NCI-H524 treated with DMSO at 0.1 percent for 48 hours (cell line): ENCODE results near the gene KAZALD1.

Source experiments
- DNase-seq: peaks from one replicate; lab custom pipeline; 2025; lab: John Stamatoyannopoulos, UW

KAZALD1 gene, protein sequence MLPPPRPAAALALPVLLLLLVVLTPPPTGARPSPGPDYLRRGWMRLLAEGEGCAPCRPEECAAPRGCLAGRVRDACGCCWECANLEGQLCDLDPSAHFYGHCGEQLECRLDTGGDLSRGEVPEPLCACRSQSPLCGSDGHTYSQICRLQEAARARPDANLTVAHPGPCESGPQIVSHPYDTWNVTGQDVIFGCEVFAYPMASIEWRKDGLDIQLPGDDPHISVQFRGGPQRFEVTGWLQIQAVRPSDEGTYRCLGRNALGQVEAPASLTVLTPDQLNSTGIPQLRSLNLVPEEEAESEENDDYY

DNA sequence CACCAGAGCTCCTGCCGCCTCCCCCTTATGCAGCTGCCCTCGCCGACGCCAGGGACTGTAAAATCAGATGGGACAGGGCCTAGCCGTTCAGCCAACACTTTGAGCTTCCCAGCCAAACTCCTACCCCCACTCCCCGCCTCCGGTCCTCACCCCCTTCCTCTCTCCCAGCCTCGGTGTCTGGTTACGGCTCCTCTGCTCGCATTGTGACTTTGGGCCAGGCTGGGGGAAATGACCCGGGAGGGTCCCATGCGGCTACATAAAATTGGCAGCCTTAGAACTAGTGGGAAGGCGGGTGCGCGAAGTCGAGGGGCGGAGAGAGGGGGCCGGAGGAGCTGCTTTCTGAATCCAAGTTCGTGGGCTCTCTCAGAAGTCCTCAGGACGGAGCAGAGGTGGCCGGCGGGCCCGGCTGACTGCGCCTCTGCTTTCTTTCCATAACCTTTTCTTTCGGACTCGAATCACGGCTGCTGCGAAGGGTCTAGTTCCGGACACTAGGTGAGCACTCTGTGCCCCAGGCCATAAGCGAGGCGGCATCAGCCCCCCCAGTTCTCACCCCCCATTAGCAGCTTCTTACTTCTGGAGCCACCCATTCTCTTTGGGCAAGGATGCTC is at the start of gene KAZALD1:
Gene KAZALD1 (plus strand): TSS at position 366 of the 608 bp plus-strand sequence. CDS start 604 bp downstream, outside the sequence.
- no peak for DNase-seq

DNA sequence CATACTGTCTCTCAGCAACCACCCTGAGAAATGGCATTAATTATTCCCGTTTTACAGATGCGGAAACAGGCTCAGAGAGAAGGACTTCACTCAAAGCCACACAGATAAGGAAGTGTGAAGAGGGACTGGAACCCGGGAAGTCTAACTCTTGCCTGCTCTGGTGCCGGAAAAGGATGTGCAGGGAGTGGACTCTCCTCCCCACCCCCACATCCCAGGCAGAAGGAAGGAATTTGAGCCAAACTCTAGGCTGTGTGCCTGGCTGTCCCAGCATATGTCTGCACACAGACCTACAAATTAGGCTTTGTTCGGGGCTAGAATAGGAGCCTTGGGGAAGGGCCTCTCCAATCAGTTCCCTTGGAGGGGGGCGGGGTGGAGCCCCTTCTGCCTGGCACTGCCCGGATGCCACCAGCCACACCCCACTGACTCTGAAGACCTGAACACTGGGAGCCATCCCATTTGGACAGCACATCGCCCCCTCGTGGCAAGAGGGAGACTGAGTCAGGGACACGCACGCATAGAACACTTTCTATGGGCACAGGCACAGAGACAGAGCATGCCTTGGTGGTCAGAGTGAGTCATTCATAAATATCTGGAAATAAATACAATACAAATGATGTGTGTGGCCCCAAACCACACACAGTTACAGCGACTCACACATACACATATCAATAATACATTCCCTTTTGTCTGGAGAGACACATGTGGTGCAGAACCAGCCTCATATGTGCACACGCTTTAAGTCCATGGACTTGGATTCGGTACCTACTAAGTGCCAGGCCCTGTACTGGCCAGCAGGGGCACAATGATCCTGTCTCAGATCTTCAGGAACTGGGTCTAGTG is 49.0 kb upstream of the KAZALD1 start:
- no peak for DNase-seq

DNA sequence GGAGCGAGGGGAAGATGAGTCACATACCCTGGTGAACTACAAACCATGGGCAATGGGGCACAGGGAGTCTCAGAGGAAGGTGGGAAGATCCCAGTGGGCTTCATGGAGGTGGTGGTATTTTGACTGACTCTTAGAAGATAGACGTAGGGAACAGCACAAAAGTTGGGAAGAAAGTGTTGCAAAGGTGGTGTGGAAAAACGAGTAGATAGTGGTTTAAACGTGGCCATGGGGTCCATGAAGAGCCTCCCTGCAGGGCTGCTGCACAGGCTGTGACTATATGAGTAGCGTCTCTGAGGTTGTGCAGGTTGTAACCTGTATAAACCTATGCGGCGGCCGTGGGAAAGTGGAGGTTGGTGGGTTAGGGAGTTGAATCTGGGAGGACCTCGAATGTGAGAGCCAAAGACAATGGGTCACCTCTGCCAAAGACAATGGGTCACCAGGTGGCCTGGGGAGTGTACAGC is 48.4 kb upstream of the KAZALD1 start:
- DNase-seq: no peak

DNA sequence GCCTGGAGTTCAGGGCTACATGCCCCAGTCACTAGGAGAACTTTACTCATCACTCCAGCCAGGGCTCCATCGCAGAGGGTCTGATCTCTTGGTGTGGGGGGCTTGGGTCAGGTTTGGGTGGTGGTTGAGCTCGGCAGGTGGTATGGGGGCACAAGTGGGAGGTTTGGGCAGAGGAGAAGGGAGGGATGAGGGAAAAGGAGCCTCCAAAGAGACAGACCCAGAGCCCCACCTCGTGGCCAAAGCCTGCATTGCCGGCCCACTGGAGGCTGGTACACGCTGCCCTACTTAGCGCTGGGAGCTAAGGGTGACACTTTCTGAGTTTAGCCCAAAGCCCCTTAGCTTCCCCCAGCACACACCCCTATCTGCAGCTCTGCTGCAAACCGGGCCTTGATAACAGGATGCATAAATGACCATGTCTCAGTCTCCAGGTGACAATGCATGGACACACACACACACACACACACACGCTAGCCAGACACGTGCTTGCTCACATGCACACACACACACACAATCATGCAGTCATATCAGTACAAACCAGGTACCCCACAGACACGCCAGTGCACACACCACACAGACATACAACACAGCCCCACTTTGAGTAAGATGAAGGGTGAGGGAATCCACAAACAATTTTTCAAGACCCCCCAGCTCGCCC is 47.4 kb upstream of the KAZALD1 start:
- DNase-seq: no peak

DNA sequence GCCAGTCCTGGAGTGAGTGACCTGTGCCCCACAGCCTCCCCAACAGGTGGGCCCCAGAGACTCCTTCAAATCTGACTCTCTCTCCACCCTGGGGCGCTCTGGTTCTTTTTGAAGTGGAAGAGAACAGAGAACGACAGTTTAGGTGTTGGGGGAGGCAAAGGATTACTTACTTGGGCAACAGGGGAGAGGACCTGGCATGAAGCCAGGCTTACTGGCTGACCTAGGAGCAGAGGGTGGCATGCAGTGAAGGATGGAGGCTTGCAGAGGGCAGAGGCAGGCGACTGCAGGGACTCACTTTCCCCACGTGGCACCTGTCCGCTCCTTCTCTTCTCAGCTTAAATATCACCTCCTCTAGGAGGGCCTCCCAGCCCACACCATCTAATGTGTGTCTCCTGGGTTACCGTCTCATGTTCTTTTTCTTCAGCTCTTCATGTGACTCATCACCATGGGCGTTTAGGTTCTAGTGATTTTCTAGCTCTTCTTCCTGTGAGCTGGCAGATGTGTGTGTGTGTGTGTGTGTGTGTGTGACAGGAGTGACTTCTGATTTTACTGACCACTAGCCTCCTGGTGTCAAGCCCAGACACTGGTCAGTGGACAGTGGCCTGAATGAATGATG is 46.7 kb upstream of the KAZALD1 start:
- no peak for DNase-seq

DNA sequence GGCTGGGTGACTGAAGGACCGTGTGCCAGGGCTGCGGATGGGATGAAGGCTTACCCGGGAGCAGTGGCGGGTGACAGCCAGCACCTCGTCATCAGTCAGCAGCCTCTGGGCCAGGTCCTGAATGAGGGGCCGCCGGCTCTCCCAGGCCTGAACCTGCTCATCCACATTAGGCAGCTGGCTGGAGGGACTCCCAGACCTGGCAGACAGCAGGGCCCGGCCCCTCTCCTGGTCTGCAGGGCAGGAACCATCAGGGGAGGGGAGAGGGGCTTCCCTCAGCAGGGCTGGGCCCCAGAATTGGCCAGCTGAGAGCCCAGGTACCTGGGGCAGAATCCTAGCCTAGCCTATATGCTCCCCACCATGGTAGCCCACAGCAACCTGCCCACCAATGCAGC is 46.2 kb upstream of the KAZALD1 start:
- no peak for DNase-seq

DNA sequence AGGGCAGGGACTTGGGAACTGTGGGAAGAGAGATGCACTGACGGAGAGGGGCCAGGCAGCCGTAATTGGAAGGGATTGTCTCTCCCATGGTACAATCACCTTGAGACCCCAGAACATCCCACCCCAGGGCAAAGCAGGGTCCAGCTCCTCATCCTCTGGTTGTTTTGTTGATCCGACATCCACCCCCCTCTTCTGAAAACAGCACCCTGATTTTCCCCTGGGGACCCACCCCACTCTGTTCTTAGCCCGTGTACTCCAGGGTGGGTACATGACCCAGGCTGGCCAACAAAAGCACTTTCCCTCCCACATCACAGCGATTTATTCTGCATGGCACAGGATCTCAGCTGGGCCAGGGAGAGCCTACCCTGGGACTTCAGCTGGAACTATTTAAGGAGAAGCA is 45.0 kb upstream of the KAZALD1 start:
- no peak for DNase-seq

DNA sequence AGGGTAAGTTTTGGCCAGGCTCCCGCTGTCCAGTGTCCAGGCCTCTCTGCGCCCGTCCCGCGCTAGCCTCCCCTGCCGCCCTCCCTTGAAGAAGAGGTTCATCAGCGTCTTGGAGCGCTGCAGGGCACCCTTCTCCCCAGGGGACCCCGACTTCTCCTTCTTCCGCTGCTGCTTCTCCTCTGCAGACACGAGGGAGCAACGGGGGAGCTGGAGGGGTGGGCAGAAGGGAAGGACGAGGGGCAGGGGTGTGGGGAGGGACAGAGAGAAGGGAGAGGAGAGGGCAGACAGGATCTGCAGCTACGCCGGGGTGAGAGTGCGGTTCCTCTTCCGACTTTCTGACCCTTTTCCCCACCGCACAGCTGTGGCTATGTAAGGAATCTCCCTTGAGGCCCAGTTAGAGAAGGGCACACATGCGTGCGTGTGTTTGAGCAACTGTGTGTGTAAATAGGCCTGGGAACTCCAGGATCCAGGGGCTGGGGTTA is 43.6 kb upstream of the KAZALD1 start:
- no peak for DNase-seq

DNA sequence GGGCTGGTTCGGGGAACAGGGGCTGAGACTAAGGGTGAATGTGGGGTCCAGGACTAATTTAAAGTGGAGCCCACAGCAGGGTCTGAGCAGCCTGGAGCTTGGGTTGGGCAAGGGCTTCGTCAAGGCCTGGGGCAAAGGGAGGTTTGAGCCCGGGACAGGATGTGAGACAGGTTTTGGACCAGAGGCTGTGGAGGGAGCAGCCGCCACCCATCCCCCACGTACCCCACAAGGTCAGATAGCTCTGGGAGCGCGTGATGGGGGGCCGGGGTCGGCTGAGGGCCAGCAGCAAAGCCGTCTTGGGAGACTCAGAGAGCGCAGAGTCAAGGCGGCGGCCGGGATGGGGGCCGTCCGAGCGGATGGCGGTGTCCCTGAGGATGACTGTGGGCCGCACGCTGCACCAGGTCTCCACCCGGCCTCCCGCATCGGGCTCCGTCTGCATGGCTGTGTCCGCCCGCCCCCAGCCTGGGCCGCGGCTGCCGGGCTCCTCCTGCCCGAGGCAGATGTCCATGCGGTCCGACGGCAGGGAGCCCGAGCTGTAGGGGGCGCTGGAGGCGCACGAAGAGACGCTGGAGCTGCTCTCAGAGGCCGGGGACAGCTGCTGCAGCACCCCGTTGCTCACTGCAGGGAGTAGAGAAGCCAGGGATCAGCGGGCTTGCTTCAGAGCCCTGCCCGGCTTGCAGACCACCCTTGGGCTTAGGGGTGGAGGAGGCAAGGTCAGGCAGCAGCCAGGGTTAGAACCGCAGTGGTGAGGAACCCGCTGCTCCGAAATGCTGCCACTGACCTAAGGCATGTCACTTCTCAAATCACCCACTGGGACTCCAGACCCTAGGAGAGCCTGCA is 43.0 kb upstream of the KAZALD1 start:
- DNase-seq: no peak

DNA sequence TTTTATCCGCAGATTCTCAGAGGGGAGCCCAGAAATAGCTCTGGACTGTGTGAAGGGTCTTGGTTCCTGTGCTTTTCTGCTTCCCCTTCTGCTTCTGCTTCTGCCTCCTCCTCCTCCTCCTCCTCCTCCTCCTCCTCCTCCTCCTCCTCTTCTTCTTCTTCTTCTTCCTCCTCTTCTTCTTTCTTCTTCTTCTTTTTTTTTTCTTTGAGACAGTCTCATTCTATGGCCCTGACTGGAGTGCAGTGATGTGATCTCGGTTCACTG is 42.4 kb upstream of the KAZALD1 start:
- no peak for DNase-seq

- DNase-seq: no peak
Observed at GRCh38 chr10:101020427-101021075, 41.2 kb upstream of the KAZALD1 start.

DNA sequence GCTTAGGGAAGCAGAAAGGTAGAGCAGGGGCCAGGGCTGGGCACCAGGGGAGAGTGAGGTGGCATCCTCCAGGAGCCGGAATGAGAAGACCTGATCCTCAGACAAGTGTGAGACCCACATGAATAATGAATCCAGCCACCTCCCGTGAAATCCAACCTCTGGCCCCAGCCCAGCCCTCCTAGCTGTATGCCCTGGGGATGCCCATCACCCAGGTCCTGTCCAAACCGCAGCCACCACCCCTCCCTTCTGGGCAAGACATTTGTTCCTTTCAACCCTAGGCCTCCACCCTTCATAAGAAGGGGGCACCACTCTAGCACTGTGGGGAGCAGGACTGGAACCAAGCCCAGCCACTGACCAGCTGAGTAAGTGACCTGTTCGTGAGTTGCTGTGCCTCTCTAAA is 40.5 kb upstream of the KAZALD1 start:
- DNase-seq: no peak

GRCh38 chr10:101021692-101022251 is 40.0 kb upstream of the KAZALD1 start:
- no peak for DNase-seq

GRCh38 chr10:101022967-101023705 is 38.7 kb upstream of the KAZALD1 start:
- DNase-seq: no peak

GRCh38 chr10:101027106-101027720 is 34.6 kb upstream of the KAZALD1 start:
- no peak for DNase-seq

- no peak for DNase-seq
Observed at GRCh38 chr10:101028446-101029337, 33.1 kb upstream of the KAZALD1 start.

GRCh38 chr10:101029520-101030295 is 32.1 kb upstream of the KAZALD1 start:
- DNase-seq: no peak
